ENCODE data around the gene TNFSF13B.
"Not testable (repeated sequence)": the region's sequence is repeated elsewhere in the genome, so short reads cannot be mapped to it uniquely, and the experiment has no call there.

Gene TNFSF13B

DNA sequence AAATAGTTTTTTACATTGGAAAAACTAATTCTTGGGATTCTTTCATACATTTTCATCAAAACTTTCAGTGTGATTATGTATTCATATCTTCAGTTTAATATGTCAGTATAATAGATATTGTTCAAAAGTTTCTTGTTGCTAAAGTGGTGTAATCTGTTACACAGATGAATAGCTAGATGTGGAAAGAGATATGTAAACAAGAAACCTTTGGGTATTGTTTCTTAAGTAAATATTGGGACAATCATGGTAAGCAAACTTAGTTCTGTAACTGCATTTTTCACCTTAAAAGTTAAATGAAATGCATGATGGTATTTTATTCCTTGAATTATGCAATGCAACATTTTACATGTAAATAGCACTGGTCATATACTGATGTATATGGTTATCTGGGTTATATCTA lies 39.1 kb upstream of the TNFSF13B start:
- in situ Hi-C loops (cut with MboI; ENCODE audit: low sequenced_read_pairs, unreplicated experiment) = no loop called here

DNA sequence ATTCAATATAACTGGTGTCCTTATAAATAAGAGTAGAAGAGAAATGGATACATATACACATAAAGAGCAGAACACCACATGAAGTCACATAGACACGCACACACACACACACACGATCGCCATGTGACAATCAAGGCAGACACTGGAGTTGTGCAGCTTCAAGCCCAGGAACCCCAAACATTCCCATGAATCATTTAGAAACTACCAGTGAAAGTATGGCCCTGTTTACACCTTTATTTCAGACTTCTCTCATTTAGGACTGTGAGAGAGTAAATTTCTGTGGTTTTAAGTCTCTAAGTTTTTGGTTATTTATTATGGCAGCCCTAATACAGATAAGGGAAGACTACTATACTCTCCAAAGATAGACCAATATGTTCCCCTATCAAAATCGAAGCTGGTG lies 20.4 kb upstream of the TNFSF13B start:
- TF ChIP-seq, protein P1, sequence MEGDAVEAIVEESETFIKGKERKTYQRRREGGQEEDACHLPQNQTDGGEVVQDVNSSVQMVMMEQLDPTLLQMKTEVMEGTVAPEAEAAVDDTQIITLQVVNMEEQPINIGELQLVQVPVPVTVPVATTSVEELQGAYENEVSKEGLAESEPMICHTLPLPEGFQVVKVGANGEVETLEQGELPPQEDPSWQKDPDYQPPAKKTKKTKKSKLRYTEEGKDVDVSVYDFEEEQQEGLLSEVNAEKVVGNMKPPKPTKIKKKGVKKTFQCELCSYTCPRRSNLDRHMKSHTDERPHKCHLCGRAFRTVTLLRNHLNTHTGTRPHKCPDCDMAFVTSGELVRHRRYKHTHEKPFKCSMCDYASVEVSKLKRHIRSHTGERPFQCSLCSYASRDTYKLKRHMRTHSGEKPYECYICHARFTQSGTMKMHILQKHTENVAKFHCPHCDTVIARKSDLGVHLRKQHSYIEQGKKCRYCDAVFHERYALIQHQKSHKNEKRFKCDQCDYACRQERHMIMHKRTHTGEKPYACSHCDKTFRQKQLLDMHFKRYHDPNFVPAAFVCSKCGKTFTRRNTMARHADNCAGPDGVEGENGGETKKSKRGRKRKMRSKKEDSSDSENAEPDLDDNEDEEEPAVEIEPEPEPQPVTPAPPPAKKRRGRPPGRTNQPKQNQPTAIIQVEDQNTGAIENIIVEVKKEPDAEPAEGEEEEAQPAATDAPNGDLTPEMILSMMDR (IDR thresholded peaks at IDR 0.05; ENCODE audit: borderline replicate concordance, control extremely low read depth, extremely low read depth, insufficient read depth, missing control alignments) = no peak
- no peak for DNase-seq (ENCODE audit: low spot score)
- in situ Hi-C loops (cut with MboI; ENCODE audit: low sequenced_read_pairs, unreplicated experiment) = no loop called here

More for the DNA sequence above, 39.1 kb upstream of the TNFSF13B start:
- no peak for DNase-seq (ENCODE audit: low spot score)
- TF ChIP-seq, protein P1 (IDR thresholded peaks at IDR 0.05; ENCODE audit: borderline replicate concordance, control extremely low read depth, extremely low read depth, insufficient read depth, missing control alignments) = no peak

DNA sequence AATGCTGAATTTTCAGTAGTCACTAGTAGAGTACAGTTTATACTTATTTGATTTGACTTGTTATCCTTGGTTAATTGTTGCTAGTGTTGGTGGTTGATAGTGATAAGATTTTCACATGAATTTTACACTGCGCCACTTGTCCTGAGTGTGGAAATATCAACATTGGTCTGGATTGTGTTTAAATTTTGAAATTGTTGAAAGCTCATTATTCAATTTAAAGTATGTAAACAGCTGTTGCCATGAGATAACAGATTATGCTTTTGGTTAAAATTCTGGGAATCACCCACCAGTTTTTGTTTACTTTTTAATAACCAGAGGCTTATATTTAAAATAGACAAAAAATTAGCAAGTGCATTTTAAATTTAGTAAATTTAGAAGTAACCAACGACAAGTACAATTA lies 12.3 kb upstream of the TNFSF13B start:
- no peak for DNase-seq (ENCODE audit: low spot score)
- TF ChIP-seq, protein P1 (IDR thresholded peaks at IDR 0.05; ENCODE audit: borderline replicate concordance, control extremely low read depth, extremely low read depth, insufficient read depth, missing control alignments) = no peak
- in situ Hi-C loops (cut with MboI; ENCODE audit: low sequenced_read_pairs, unreplicated experiment) = no loop called here

DNA sequence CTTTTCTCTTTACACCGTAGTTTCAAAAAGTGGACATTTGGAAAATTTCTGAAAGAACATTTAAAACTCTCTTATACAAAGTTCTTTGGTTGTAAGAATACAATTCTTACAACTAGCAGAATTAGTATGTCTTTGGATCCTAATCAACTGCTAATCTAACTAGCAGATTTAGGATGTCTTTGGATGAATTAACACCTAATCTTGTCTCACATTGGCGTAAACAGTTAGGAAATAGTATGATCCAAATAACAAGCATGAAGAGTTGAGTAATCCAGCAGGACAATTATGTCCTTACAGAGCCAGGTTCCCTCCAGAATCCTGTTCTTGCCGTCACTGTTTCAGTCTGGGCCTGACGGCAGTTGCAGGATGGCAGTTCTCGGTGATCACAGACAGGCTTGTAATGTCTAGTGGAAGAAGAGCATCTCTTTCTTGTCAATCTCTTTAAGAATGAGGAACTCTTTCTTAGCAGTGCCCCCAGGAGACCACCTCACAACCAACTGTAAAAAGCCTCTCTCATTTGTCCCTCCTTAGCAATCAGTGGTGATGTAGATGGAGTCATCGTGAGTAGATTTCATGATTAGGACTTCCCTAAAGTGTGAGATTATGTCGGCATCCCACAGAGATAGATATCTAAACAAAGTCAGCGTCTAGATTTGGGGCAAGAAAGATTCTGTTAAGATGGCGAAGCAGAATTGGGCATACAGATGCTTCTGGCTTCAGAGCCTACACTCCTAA lies 5.7 kb upstream of the TNFSF13B start:
- TF ChIP-seq, protein P1 (IDR thresholded peaks at IDR 0.05; ENCODE audit: borderline replicate concordance, control extremely low read depth, extremely low read depth, insufficient read depth, missing control alignments) = no peak
- in situ Hi-C loops (cut with MboI; ENCODE audit: low sequenced_read_pairs, unreplicated experiment) = no loop called here
- no peak for DNase-seq (ENCODE audit: low spot score)

DNA sequence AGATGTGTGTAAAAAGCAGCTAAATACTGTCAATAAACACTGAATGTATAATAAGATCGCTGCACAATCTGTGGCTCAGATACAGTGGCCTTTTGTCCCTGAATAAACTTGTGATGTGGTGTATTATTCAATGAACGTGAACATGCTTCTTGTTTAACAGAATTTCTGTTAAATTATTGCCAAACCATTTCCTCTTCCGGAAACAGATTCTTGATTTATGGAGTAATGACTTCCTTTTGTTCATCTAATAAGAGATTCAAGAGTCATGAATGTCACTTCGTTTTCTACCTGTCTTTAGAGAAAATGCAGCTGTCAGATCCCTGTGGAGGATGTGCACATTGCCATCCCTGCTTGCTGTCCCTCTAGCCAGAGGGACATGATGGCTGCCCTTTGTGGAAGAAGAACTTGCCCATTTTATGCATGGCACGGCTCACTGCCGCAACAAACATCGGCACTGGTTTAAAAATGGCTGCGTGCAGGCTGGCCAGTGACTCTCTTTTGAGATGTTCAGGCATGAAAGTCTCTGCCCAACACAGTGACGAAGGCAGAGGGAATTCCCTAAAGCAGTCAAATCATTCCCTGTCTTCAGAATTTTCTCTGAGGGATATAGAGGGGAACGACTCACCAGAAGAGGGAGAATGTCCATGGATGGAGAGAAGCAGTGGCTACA lies 3.1 kb upstream of the TNFSF13B start:
- TF ChIP-seq, protein P1 (IDR thresholded peaks at IDR 0.05; ENCODE audit: borderline replicate concordance, control extremely low read depth, extremely low read depth, insufficient read depth, missing control alignments) = no peak
- no peak for DNase-seq (ENCODE audit: low spot score)
- in situ Hi-C loops (cut with MboI; ENCODE audit: low sequenced_read_pairs, unreplicated experiment) = no loop called here

DNA sequence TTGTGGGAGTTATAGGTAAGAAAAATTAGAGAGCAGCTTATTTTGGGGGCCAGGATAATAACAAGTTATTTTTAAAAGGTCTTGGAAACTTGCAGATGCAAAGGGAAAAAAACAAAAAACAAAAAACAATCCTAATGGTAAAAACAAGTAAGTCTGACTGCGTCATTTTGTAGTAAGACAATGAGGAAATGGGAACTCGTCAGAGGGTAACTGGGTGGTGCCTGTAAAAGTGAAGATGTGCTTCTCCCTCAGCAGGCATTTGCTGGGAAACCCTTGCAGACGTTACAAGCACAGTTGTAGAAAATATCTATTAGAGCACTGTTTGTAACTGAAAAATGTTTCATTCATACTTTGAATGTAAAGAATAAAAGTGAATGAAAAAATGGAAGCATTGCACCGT lies 2.2 kb upstream of the TNFSF13B start:
- DNase-seq (ENCODE audit: low spot score) = no peak
- TF ChIP-seq, protein P1 (IDR thresholded peaks at IDR 0.05; ENCODE audit: borderline replicate concordance, control extremely low read depth, extremely low read depth, insufficient read depth, missing control alignments) = no peak
- in situ Hi-C loops (cut with MboI; ENCODE audit: low sequenced_read_pairs, unreplicated experiment) = no loop called here

GRCh38 chr13:108267855-108268254 lies 1.7 kb upstream of the TNFSF13B start:
- in situ Hi-C loops (cut with MboI; ENCODE audit: low sequenced_read_pairs, unreplicated experiment); DNase-seq (ENCODE audit: low spot score): not testable (repeated sequence)
